KOPT-K1 (cell line): ENCODE measurements around the gene GGT6.

Source experiments
- H3K27ac ChIP-seq: fragments of 200-600 bp; sonication (generic); 2 replicates; pipeline ENCODE4 v1.5.1; 2016; ENCODE audit warnings: antibody characterized with exemption, mild to moderate bottlenecking, low read depth, low read length; ENCODE audit not compliant: poor library complexity, severe bottlenecking
- H3K36me3 ChIP-seq: fragments of 200-600 bp; sonication (generic); 2 replicates; pipeline ENCODE4 v1.5.1; 2017; ENCODE audit warnings: antibody characterized with exemption, mild to moderate bottlenecking, low read length, moderate library complexity; ENCODE audit not compliant: insufficient read depth
- H3K9me3 ChIP-seq: fragments of 200-600 bp; sonication (generic); 2 replicates; pipeline ENCODE4 v1.5.1; 2017; ENCODE audit warnings: antibody characterized with exemption, low read length, mild to moderate bottlenecking; ENCODE audit not compliant: insufficient read depth, poor library complexity, severe bottlenecking

GGT6 gene

DNA sequence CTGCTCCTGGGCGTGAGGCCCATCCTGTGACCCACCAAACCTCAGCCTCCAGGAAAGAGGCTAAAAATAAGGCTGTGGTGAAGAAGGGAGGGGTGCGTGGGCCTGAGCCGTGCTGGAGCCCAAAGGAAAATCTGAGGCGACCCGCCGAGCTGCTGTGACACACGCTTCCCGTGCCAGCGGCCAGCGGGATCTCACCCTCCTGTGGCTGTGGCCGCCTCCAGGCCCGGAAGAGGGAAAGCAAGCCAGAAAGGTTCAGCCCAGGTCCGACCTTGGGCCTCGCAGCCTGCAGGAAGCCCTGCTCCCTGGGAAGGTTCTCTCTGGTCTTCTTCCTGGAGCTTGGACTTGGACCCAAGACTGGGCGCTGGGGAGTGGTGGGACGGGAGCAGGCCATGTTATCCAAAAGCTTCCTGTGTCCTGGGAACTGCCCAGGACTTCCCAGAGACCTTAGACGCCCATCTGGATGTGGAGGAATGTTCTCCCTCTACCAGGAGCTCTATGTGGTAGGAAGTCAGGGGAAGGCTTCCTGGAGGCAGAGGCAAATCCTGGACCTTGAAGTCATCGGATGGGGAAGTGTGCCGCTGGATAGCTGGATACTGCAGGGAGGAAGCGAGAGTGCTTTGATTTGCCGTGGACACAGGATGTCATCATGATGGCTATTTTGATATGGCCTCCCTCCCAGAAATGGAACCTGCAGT is 50.3 kb downstream of the GGT6 start:
- no peaks in the 10 kb centered on the region for H3K36me3 ChIP-seq
- H3K9me3 ChIP-seq = no peaks in the 10 kb centered on the region

GRCh38 chr17:4509401-4509800 is 51.0 kb downstream of the GGT6 start:
- Histone ChIP-seq H3K36me3 (no peaks in the 10 kb centered on the region), H3K9me3 (no peaks in the 10 kb centered on the region), H3K27ac (no peak overlapping the region)

More for the DNA sequence above, 50.3 kb downstream of the GGT6 start:
- no peak overlapping the region for H3K27ac ChIP-seq

DNA sequence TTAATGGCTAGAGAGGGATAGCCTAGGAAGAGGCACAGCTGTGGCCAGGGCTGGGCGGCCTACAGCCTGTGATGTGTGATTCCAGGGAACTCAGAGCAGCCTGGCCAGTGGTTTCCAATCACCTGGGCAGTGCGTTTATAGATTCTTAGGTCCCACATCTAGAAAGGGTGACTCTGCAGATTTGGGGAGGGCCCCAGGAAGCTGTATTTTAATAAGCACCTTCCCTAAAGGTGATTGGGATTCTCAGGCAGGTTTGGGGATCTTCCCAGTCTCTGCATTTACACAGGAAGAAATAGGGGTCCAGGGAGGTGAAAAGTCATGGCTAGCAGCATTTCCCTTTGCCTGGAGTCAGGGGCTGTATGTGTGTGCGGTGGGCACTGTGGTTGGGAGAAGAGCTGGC is 52.2 kb downstream of the GGT6 start:
- Histone ChIP-seq H3K9me3 (no peaks in the 10 kb centered on the region), H3K36me3 (no peaks in the 10 kb centered on the region), H3K27ac (no peak overlapping the region)

GRCh38 chr17:4507361-4508111 is 52.8 kb downstream of the GGT6 start:
- no peaks in the 10 kb centered on the region for H3K9me3 ChIP-seq
- H3K36me3 ChIP-seq = no peaks in the 10 kb centered on the region
- H3K27ac ChIP-seq = no peak overlapping the region
